GM20000 (cell line): ENCODE measurements around the gene IL19.
"Not testable (repeated sequence)": the region's sequence is repeated elsewhere in the genome, so short reads cannot be mapped to it uniquely, and the experiment has no call there.

ENCODE experiments used
- DNase-seq: peaks from one replicate; pipeline ENCODE4 v3.0.0; 2012; ENCODE audit warnings: low spot score
- CTCF ChIP-seq: IDR thresholded peaks from 2 replicates; pipeline ENCODE4 v1.5.1; 2012; ENCODE audit warnings: mild to moderate bottlenecking, control low read depth; ENCODE audit errors: extremely low read depth, missing control alignments

IL19 gene

GRCh38 chr1:206843626-206844025 lies 73.1 kb downstream of the IL19 start:
- no peak for DNase-seq
- TF ChIP-seq CTCF, result no peak

GRCh38 chr1:206846487-206846886 lies 75.9 kb downstream of the IL19 start:
- TF ChIP-seq CTCF, result no peak
- DNase-seq, result no peak

- TF ChIP-seq CTCF, result no peak
- DNase-seq, result no peak
These were observed 76.8 kb downstream of the IL19 start for GRCh38 chr1:206847337-206847834.

- DNase-seq, result no peak
- no peak for TF ChIP-seq CTCF
These were observed 77.4 kb downstream of the IL19 start for GRCh38 chr1:206847946-206848345.

GRCh38 chr1:206850401-206850800 lies 79.8 kb downstream of the IL19 start:
- no peak for TF ChIP-seq CTCF
- no peak for DNase-seq

GRCh38 chr1:206851341-206852010 lies 80.9 kb downstream of the IL19 start:
- no peak for TF ChIP-seq CTCF
- no peak for DNase-seq

GRCh38 chr1:206852662-206853061 lies 82.1 kb downstream of the IL19 start:
- DNase-seq, result not testable (repeated sequence)

GRCh38 chr1:206853696-206854095 lies 83.1 kb downstream of the IL19 start:
- not testable (repeated sequence) for DNase-seq
